Astrocyte of the spinal cord (primary cell): ENCODE results near the gene ARHGAP1.

Source experiments
- DNase-seq: peaks from one replicate; pipeline ENCODE4 v3.0.0; 2011; ENCODE audit warnings: low read depth, low spot score
- H3K4me3 ChIP-seq: 2 replicates; pipeline ENCODE4 v1.5.1; 2011; ENCODE audit warnings: low read depth, mild to moderate bottlenecking, low read length, moderate library complexity
- CTCF ChIP-seq: IDR thresholded peaks from 2 replicates; pipeline ENCODE4 v1.5.1; 2012; ENCODE audit warnings: low read depth, mild to moderate bottlenecking, low read length, inconsistent platforms
- in situ Hi-C: cut with HindIII; loops from 2 replicates; pipeline ENCODE4 v1.10.0; 2017; ENCODE audit warnings: low sequenced_read_pairs

Gene ARHGAP1

GRCh38 chr11:46669711-46670139 lies 30.7 kb downstream of the ARHGAP1 start:
- no peak for DNase-seq
- TF ChIP-seq CTCF, result peak; percentile 11
- H3K4me3 ChIP-seq, result no peak overlapping the region
- in situ Hi-C loops, result no loop called here

- DNase-seq, result no peak
- in situ Hi-C loops, result no loop called here
- TF ChIP-seq CTCF, result no peak
- no peak overlapping the region for H3K4me3 ChIP-seq
These were observed 31.8 kb downstream of the ARHGAP1 start for GRCh38 chr11:46668480-46669085.

DNA sequence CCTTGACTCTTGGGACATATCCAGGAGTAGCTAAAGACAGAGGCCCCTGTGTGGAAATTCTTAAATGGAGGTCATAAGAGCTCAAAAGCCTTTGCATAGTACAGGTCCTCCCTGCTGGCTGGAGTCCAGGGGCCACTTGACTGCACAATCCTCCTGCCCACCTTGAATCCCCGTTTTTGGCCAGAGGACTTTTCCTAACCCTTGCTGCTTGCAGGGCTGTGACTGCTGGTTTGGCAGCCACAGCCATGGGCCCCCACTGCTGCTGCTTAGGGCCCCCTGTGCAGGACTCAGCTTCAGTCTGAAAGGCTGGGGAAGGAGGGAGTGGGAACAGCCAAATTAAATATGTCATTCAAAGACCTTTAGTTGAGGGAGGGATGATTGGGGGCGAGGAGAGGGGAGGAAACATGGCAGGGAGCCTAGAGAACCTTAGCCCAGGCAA lies 33.4 kb downstream of the ARHGAP1 start:
- H3K4me3 ChIP-seq, result no peak overlapping the region
- TF ChIP-seq CTCF, result no peak
- DNase-seq, result no peak
- in situ Hi-C loops, result no loop called here

DNA sequence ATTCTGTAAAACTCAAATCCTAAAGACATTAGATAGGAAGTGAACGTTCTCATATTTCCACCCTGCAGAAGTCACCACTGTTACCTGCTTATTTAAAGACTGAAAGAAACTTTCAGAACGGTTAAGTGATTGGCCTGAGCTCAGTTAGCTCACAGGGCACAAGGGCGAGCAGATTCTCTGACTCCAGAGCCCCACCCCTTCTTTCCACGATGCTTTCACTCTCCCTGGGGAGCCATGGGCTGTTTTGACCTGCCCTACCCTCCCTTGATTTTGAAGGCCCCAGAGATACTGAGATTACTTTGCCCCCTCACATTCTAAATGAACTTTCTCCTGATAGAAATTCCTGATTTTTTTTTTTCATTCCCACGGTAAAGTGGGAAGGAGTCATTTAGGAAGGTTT lies 33.9 kb downstream of the ARHGAP1 start:
- no peak overlapping the region for H3K4me3 ChIP-seq
- TF ChIP-seq CTCF, result no peak
- in situ Hi-C loops, result no loop called here
- no peak for DNase-seq

DNA sequence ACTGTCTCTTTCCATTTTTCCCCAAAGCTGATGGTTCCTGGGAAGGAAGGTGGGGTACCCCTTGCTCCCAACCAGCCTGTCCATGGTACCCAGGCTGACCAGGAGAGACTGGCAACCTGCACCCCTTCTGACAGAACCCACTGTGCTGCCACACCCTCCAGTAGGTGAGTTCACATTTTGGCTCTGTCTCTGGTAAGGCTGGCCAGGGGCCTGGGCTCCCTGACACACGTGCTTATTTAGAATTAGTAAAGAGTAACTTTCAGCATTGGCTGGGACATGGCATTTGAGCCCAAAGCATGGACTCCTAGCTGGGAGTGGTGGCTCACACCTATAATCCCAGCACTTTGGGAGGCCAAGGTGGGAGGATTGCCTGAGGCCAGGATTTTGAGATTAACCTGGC lies 35.1 kb downstream of the ARHGAP1 start:
- DNase-seq, result no peak
- in situ Hi-C loops, result no loop called here
- H3K4me3 ChIP-seq, result no peak overlapping the region
- TF ChIP-seq CTCF, result no peak

DNA sequence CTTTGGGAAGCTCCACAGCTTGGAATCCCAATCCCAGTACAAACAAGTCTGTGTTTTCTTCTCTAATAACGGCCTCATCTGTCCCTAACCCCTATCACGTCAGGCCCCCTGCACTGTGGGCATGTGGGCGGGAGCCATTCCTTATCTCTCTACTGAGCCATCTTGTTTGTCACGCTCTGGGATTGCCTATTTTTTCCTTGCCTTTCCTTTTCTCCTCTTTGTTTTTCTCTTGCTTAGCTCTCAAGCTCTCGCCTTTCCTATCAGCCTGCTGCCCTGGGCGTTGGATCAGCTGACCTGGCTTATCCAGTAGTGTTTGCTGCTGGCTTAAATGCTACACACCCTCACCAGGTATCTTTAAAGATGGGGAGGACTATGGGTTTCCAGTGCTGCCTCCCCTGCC lies 35.8 kb downstream of the ARHGAP1 start:
- in situ Hi-C loops, result no loop called here
- DNase-seq, result no peak
- H3K4me3 ChIP-seq, result no peak overlapping the region
- no peak for TF ChIP-seq CTCF
